K562 (cell line): ENCODE results near the gene WNK2. TPM values are rescaled to one million over a fixed set of nuclear protein-coding genes. Genes with fewer than 3 reads are reported as not detected.

Experiments
- ATAC-seq: fragments of 200-7000 bp; cut with Tn5 transposase; 3 replicates; pipeline ENCODE4 v1.9.1; 2020; ENCODE audit warnings: moderate library complexity
- BruUV-seq: library from RNA; stranded (reverse); fragments of 400-500 nt; replicated peaks from 2 replicates; lab custom pipeline; 2021; lab: Mats Ljungman, UMichigan
- CTCF ChIA-PET: fragments of 300-600 bp; formaldehyde crosslinking; extraction: SDS; loops from one replicate; lab custom pipeline; 2021; ENCODE audit warnings: low intra/inter-chr PET ratio; lab: Yijun Ruan, JAX
- POLR2A ChIA-PET: fragments of 300-600, 350-650 bp; sonication (Branson Sonifier 250); formaldehyde crosslinking; extraction: SDS; loops from one replicate; lab custom pipeline; 2021; ENCODE audit warnings: antibody characterized with exemption, inconsistent platforms; lab: Yijun Ruan, JAX
- DNase-seq, 4 experiments: peaks; one replicate each; pipeline versions ENCODE4 v3.0.0 to v3.0.0-alpha.2; 2011 to 2018; ENCODE audit warnings: low spot score in 3 of 4, mixed read lengths in 3 of 4; ENCODE audit errors: extremely low read depth in 1 of 4
- FAIRE-seq: peaks from 2 replicates; lab custom pipeline; 2011; peaks lifted over from hg19 to GRCh38; lab: Jason Lieb, UNC
- H2AFZ ChIP-seq: 2 replicates; pipeline ENCODE4 v1.6.0; 2011; ENCODE audit warnings: low read depth, low read length, control low read depth, inconsistent platforms
- H3K27ac ChIP-seq: fragments of 200-600 bp; 3 replicates; pipeline ENCODE4 v1.8.0; 2011; ENCODE audit warnings: low read depth, mild to moderate bottlenecking, control low read depth, inconsistent platforms, low read length, moderate library complexity, mixed read lengths; ENCODE audit errors: extremely low read depth
- H3K27me3 ChIP-seq, 2 experiments: fragments of 300-600 bp in 1 of 2; 2 replicates in 1 of 2; 3 replicates in 1 of 2; pipeline versions ENCODE4 v1.6.0 to v1.8.0; 2011; ENCODE audit warnings: inconsistent platforms in 2 of 2, low read length in 2 of 2, mild to moderate bottlenecking in 1 of 2, mixed read lengths in 1 of 2, moderate library complexity in 1 of 2; ENCODE audit not compliant: control insufficient read depth in 2 of 2, insufficient read depth in 2 of 2
- H3K36me3 ChIP-seq: fragments of 300-600 bp; 3 replicates; pipeline ENCODE4 v1.8.0; 2011; ENCODE audit warnings: mild to moderate bottlenecking, low read length, inconsistent platforms; ENCODE audit not compliant: control insufficient read depth, insufficient read depth
- H3K4me1 ChIP-seq, 2 experiments: fragments of 200-600 bp in 1 of 2; replicated peaks in 1 of 2; 2 replicates in 1 of 2; 3 replicates in 1 of 2; pipeline versions ENCODE4 v1.5.1 to v1.8.0; 2011; ENCODE audit warnings: inconsistent platforms in 2 of 2, low read length in 2 of 2, mild to moderate bottlenecking in 1 of 2, mixed read lengths in 1 of 2, moderate library complexity in 1 of 2; ENCODE audit not compliant: control insufficient read depth in 2 of 2, insufficient read depth in 2 of 2
- H3K4me2 ChIP-seq: 2 replicates; pipeline ENCODE4 v1.6.1; 2011; ENCODE audit warnings: low read length, control low read depth, inconsistent platforms, mixed read lengths; ENCODE audit not compliant: insufficient read depth
- H3K4me3 ChIP-seq: fragments of 200-600 bp; sonication (generic), shearing (Covaris generic); 2 replicates; pipeline ENCODE4 v1.5.1; 2016; ENCODE audit warnings: control low read depth, inconsistent platforms
- H3K79me2 ChIP-seq: fragments of 200-600 bp; 3 replicates; pipeline ENCODE4 v1.8.0; 2011; ENCODE audit warnings: low read length, inconsistent platforms; ENCODE audit not compliant: control insufficient read depth, insufficient read depth
- H3K9ac ChIP-seq, 2 experiments: 2 replicates each; pipeline versions ENCODE4 v1.6.0 to v1.6.1; 2011; ENCODE audit warnings: low read depth in 2 of 2, low read length in 2 of 2, control low read depth in 1 of 2, inconsistent platforms in 1 of 2, mild to moderate bottlenecking in 1 of 2, mixed read lengths in 1 of 2; ENCODE audit not compliant: insufficient read depth in 1 of 2
- H3K9me1 ChIP-seq: one replicate; pipeline ENCODE4 v1.6.0; 2011; ENCODE audit warnings: inconsistent platforms, mild to moderate bottlenecking, low read length, moderate library complexity; ENCODE audit not compliant: control insufficient read depth, insufficient read depth
- H3K9me3 ChIP-seq: replicated peaks from 2 replicates; pipeline ENCODE4 v1.5.1; 2011; ENCODE audit warnings: low read depth, low read length, inconsistent platforms; ENCODE audit not compliant: control insufficient read depth, insufficient read depth
- H4K20me1 ChIP-seq: replicated peaks from 2 replicates; pipeline ENCODE4 v1.6.1; 2011; ENCODE audit warnings: low read length, inconsistent platforms, mixed read lengths; ENCODE audit not compliant: control insufficient read depth, insufficient read depth
- EP400 ChIP-seq: fragments of 450-650 bp; IDR thresholded peaks from 2 replicates; pipeline ENCODE4 v1.6.1; 2017; ENCODE audit warnings: antibody characterized with exemption, mild to moderate bottlenecking, moderate library complexity
- FOXP1 ChIP-seq: sonication (generic); formaldehyde crosslinking; IDR thresholded peaks from 2 replicates; pipeline ENCODE4 v1.8.0; 2022; ENCODE audit warnings: mild to moderate bottlenecking, missing genetic modification reagents
- HDAC1 ChIP-seq, 2 experiments: fragments of 450-650 bp; IDR thresholded peaks; 2 replicates each; pipeline ENCODE4 v1.6.1; 2016 to 2017; ENCODE audit warnings: inconsistent platforms in 1 of 2, mild to moderate bottlenecking in 1 of 2, moderate library complexity in 1 of 2
- HDGF ChIP-seq: fragments of 450-650 bp; IDR thresholded peaks from 2 replicates; pipeline ENCODE4 v1.6.1; 2016
- HNRNPH1 ChIP-seq: fragments of 200-400 bp; formaldehyde crosslinking; optimal IDR thresholded peaks from 2 replicates; pipeline ENCODE3; 2017; ENCODE audit warnings: low read depth, mild to moderate bottlenecking, low read length, moderate library complexity
- MCM7 ChIP-seq, 2 experiments: fragments of 450-650 bp; IDR thresholded peaks; 2 replicates each; pipeline ENCODE4 v1.6.1; 2016 to 2018
- PRMT5 ChIP-seq: sonication (generic); formaldehyde crosslinking; IDR thresholded peaks from 2 replicates; pipeline ENCODE4 v1.5.0; 2020; ENCODE audit warnings: missing genetic modification reagents
- RBBP5 ChIP-seq: fragments of 200-600 bp; sonication (generic); IDR thresholded peaks from 2 replicates; pipeline ENCODE4 v1.6.1; 2012; ENCODE audit warnings: borderline replicate concordance, mild to moderate bottlenecking, low read length, control low read depth, inconsistent platforms; ENCODE audit not compliant: insufficient read depth, poor library complexity, severe bottlenecking
- SREBF2 ChIP-seq: sonication (generic); formaldehyde crosslinking; IDR thresholded peaks from 2 replicates; pipeline ENCODE4 v1.4.0; 2020; ENCODE audit warnings: mild to moderate bottlenecking, missing genetic modification reagents
- TEAD4 ChIP-seq, 2 experiments: sonication (generic) in 1 of 2; formaldehyde crosslinking in 1 of 2; IDR thresholded peaks; 2 replicates each; pipeline versions ENCODE4 v1.6.1 to v1.8.0; 2012 to 2022; ENCODE audit warnings: borderline replicate concordance in 1 of 2, inconsistent platforms in 1 of 2, low read length in 1 of 2, mild to moderate bottlenecking in 1 of 2, missing genetic modification reagents in 1 of 2
- ZNF449 ChIP-seq: fragments of 250-450 bp; sonication (Bioruptor Pico); IDR thresholded peaks from 2 replicates; pipeline ENCODE4 v1.8.0; 2022; ENCODE audit warnings: moderate library complexity, mild to moderate bottlenecking, inconsistent platforms
- ZNF584 ChIP-seq: fragments of 200-800 bp; sonication (Bioruptor generic); IDR thresholded peaks from 2 replicates; pipeline ENCODE4 v1.6.1; 2016; ENCODE audit warnings: low read depth, mild to moderate bottlenecking, missing genetic modification characterization, missing compliant biosample characterization
- WGBS: fragments of 100-300 bp; shearing (Covaris generic); methylation state at CpG from one replicate; pipeline ENCODE4 v1.1.6; 2016; ENCODE audit warnings: low coverage, mixed read lengths; ENCODE audit not compliant: insufficient coverage; ENCODE audit errors: missing lambda C conversion rate; 5-methylcytosine and 5-hydroxymethylcytosine counted together
- in situ Hi-C: fragments of 300-500 bp; cut with MboI; formaldehyde crosslinking; loops from 4 replicates; pipeline ENCODE4 v1.15.0; 2018; ENCODE audit warnings: inconsistent platforms, mixed read lengths
- intact Hi-C: fragments of 100-400 bp; cut with micrococcal nuclease; formaldehyde crosslinking; loops from 2 replicates; pipeline ENCODE4 v1.14.2; 2022
- polyA plus RNA-seq, 8 experiments: library from polyadenylated mRNA; depleted of rRNA in 4 of 8; stranded (reverse) in 5 of 8; unstranded in 3 of 8; fragments of >200 nt; fragmentation: Nextera tagmentation in 2 of 8; fragmentation: Illumina TruSeq in 1 of 8; extraction: Ambion mirVana in 2 of 8; extraction: Trizol in 1 of 8; gene quantifications; 2 replicates each; pipeline versions ENCODE4 v1.2.1 to v1.2.3, GENCODE V29; 2011 to 2014; ENCODE audit warnings: inconsistent platforms in 1 of 8, missing spikeins in 1 of 8
- total RNA-seq, 7 experiments: library from RNA; depleted of rRNA in 6 of 7; stranded (reverse); fragments of >200 nt in 6 of 7; fragmentation: Illumina TruSeq in 2 of 7; extraction: Trizol in 2 of 7; gene quantifications; 2 replicates each; pipeline versions ENCODE4 v1.2.1 to v1.2.3, GENCODE V29; 2011 to 2021; ENCODE audit warnings: low replicate concordance in 1 of 7
- TF ChIP-seq, protein P1 (sequence below), 2 experiments: IDR thresholded peaks; 2 replicates each; pipeline ENCODE4 v1.6.1; 2012; ENCODE audit warnings: improper control_type of control experiment in 2 of 2, low read depth in 2 of 2, low read length in 2 of 2, borderline replicate concordance in 1 of 2
- TF ChIP-seq, protein P2 (sequence below): fragments of 250-450 bp; sonication (Bioruptor Pico); IDR thresholded peaks from 2 replicates; pipeline ENCODE4 v1.8.0; 2021; ENCODE audit warnings: mild to moderate bottlenecking, moderate library complexity

Gene WNK2
- total and polyA plus RNA-seq, 9 of the 15 experiments (the other 6 are each of a cell fraction or from before 2014, with no cell fraction given): 0.36 to 3.3 (median 0.64) TPM; not detected in 2

DNA sequence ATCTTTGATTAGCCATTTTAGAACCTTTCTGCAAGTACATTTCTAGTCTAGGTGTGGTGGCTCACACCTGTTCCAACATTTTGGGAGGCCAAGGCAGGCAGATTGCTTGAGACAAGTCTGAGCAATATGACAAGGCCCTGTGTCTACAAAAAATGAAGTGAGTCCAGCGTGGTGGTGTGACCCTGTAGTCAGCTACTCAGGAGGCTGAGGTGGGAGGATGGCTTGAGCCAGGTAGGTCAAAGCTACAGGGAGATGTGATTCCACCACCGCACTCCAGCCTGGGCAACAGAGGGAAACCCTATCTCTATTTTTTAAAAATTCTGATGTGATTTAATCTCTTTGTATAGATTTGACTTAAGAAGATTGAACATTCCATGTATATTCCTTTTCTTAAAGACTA is 171.9 kb downstream of the WNK2 start:
- in situ Hi-C loops: no loop called here
- POLR2A ChIA-PET: interaction anchor here (0.6 kb wide), 1 partner anchor 238 kb away, joined by 3 read pairs; no protein-coding TSS in a partner anchor

More for the DNA sequence above, 171.9 kb downstream of the WNK2 start:
- no TSS peak for BruUV-seq
- no peaks in the 10 kb centered on the region; a peak in 1 of 5 replicates for H3K27me3 ChIP-seq
- no peak overlapping the region for H3K4me2 ChIP-seq
- FAIRE-seq (no peak), DNase-seq (no peak), ATAC-seq (no peak)
- no peak overlapping the region for H3K4me3 ChIP-seq
- CTCF ChIA-PET: no interaction called here
- H4K20me1 ChIP-seq: no peaks in the 10 kb centered on the region
- H3K9me1 ChIP-seq: no peaks in the 10 kb centered on the region
- WGBS: 0% methylated on average over 2 of the region's 2 CpGs
- H3K36me3 ChIP-seq: no peaks in the 10 kb centered on the region
- H3K9ac ChIP-seq: no peak overlapping the region
- H3K4me1 ChIP-seq: no peaks in the 10 kb centered on the region
- intact Hi-C loops: no loop called here
- TF ChIP-seq ZNF584 (CRISPR knock-in tag) (no peak), TEAD4 (IDR thresholded peaks at IDR 0.05; ENCODE audit: low read length) (no peak), TEAD4 (CRISPR knock-in tag; IDR thresholded peaks at IDR 0.05; ENCODE audit: borderline replicate concordance) (no peak), ZNF449 (CRISPR knock-in tag) (no peak), FOXP1 (no peak), PRMT5 (CRISPR knock-in tag) (no peak), MCM7 (IDR thresholded peaks at IDR 0.05) (no peak), HNRNPH1 (no peak), EP400 (no peak), RBBP5 (no peak), HDGF (no peak), SREBF2 (CRISPR knock-in tag) (no peak), HDAC1 (IDR thresholded peaks at IDR 0.05) (no peak)
- TF ChIP-seq, protein P1, sequence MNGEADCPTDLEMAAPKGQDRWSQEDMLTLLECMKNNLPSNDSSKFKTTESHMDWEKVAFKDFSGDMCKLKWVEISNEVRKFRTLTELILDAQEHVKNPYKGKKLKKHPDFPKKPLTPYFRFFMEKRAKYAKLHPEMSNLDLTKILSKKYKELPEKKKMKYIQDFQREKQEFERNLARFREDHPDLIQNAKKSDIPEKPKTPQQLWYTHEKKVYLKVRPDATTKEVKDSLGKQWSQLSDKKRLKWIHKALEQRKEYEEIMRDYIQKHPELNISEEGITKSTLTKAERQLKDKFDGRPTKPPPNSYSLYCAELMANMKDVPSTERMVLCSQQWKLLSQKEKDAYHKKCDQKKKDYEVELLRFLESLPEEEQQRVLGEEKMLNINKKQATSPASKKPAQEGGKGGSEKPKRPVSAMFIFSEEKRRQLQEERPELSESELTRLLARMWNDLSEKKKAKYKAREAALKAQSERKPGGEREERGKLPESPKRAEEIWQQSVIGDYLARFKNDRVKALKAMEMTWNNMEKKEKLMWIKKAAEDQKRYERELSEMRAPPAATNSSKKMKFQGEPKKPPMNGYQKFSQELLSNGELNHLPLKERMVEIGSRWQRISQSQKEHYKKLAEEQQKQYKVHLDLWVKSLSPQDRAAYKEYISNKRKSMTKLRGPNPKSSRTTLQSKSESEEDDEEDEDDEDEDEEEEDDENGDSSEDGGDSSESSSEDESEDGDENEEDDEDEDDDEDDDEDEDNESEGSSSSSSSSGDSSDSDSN (IDR thresholded peaks at IDR 0.05; ENCODE audit: borderline replicate concordance in 1 of 2, low read depth in 2 of 2, low read length in 2 of 2): no peak
- TF ChIP-seq, protein P2, sequence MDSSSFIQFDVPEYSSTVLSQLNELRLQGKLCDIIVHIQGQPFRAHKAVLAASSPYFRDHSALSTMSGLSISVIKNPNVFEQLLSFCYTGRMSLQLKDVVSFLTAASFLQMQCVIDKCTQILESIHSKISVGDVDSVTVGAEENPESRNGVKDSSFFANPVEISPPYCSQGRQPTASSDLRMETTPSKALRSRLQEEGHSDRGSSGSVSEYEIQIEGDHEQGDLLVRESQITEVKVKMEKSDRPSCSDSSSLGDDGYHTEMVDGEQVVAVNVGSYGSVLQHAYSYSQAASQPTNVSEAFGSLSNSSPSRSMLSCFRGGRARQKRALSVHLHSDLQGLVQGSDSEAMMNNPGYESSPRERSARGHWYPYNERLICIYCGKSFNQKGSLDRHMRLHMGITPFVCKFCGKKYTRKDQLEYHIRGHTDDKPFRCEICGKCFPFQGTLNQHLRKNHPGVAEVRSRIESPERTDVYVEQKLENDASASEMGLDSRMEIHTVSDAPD (CRISPR knock-in tag): no peak
- H3K27ac ChIP-seq: no peak overlapping the region
- H3K79me2 ChIP-seq: no peaks in the 10 kb centered on the region
- no peak overlapping the region for H2AFZ ChIP-seq
- no peaks in the 10 kb centered on the region for H3K9me3 ChIP-seq
